OCI-LY3 (cell line): ENCODE measurements around the gene DNAJC1.

Experiments used
- EZH2phosphoT487 ChIP-seq: fragments of 200-600 bp; shearing (Covaris generic); IDR thresholded peaks from 2 replicates; pipeline ENCODE4 v1.6.1; 2018; ENCODE audit warnings: antibody characterized with exemption, mixed run types, low read depth
- TF ChIP-seq, protein P1 (sequence below): fragments of 200-600, 300-600 bp; sonication (generic); IDR thresholded peaks from 2 replicates; pipeline ENCODE4 v1.5.1; 2014; ENCODE audit warnings: antibody characterized with exemption, low read length, low read depth

DNA sequence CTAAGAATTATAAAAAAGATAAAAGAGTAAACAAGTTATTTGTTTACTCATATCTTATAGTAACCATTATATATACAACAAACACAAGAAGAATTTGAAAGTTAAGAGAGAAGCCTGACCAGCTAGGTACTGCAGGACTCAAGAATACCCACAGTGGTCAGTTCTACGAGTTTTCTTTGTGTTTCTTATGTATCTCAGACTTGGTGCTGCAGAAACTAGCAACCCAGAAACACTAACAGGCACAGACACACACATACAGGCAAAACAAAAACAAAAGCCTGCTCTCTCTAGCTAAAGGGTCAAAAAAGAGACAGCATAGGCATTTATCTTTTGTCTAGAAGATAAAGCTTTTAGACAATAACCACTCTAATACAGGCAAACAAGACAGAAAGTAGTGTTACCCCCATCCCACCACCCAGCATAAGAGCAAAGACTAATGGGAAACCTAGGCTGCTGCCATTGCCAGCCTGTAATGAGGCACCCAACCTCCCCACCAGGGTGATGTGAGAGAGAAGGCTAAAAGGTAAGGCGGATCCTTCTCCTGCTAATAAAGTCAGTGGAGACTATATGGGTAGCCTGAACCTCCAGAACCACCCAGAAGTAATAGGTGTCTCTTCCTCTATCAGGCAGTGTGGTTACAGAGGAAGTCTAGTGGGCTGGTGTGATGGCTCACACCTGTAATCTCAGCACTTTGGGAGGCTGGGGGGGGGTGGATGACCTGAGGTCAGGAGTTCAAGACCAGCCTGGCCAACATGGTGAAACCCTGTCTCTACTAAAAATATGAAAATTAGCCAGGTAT lies 113.9 kb downstream of the DNAJC1 start:
- TF ChIP-seq, protein P1, sequence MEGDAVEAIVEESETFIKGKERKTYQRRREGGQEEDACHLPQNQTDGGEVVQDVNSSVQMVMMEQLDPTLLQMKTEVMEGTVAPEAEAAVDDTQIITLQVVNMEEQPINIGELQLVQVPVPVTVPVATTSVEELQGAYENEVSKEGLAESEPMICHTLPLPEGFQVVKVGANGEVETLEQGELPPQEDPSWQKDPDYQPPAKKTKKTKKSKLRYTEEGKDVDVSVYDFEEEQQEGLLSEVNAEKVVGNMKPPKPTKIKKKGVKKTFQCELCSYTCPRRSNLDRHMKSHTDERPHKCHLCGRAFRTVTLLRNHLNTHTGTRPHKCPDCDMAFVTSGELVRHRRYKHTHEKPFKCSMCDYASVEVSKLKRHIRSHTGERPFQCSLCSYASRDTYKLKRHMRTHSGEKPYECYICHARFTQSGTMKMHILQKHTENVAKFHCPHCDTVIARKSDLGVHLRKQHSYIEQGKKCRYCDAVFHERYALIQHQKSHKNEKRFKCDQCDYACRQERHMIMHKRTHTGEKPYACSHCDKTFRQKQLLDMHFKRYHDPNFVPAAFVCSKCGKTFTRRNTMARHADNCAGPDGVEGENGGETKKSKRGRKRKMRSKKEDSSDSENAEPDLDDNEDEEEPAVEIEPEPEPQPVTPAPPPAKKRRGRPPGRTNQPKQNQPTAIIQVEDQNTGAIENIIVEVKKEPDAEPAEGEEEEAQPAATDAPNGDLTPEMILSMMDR: no peak
- no peak for TF ChIP-seq EZH2phosphoT487
